Activated CD4-positive, alpha-beta T cell treated with anti-CD3 and anti-CD28 coated beads, Interleukin-2, amount 10 ng/mL, durations not matched to agents 7 days and 5 days (primary cell): Measurements from ENCODE around the gene PLEKHA4. TPM values are rescaled to one million over a fixed set of nuclear protein-coding genes. Genes with fewer than 3 reads are reported as not detected.
"Not testable (repeated sequence)": the region's sequence is repeated elsewhere in the genome, so short reads cannot be mapped to it uniquely, and the experiment has no call there.

Source experiments
- CTCF ChIA-PET: fragments of 350-600 bp; sonication (Branson Sonifier 250); formaldehyde crosslinking; loops from one replicate; lab custom pipeline; 2021; ENCODE audit warnings: antibody characterized with exemption; lab: Charles Lee
- POLR2A ChIA-PET: fragments of 350-600 bp; sonication (Branson Sonifier 250); formaldehyde crosslinking; loops from one replicate; lab custom pipeline; 2021; ENCODE audit warnings: antibody characterized with exemption; lab: Charles Lee
- DNase-seq: peaks from one replicate; pipeline ENCODE4 v3.0.0-alpha.2; 2020
- H3K27ac Mint-ChIP-seq: one replicate; pipeline ENCODE4 v1.8.0; 2021; ENCODE audit warnings: mild to moderate bottlenecking, moderate library complexity, mixed read lengths
- H3K27me3 Mint-ChIP-seq: one replicate; pipeline ENCODE4 v1.8.0; 2021; ENCODE audit warnings: mixed read lengths
- H3K36me3 Mint-ChIP-seq: one replicate; pipeline ENCODE4 v1.8.0; 2021; ENCODE audit warnings: low read depth, mixed read lengths
- H3K4me1 Mint-ChIP-seq: one replicate; pipeline ENCODE4 v1.8.0; 2021; ENCODE audit warnings: mixed read lengths
- H3K4me3 Mint-ChIP-seq: one replicate; pipeline ENCODE4 v1.8.0; 2021; ENCODE audit warnings: mild to moderate bottlenecking, moderate library complexity, mixed read lengths
- H3K9me3 Mint-ChIP-seq: one replicate; pipeline ENCODE4 v1.8.0; 2021; ENCODE audit warnings: mixed read lengths
- total RNA-seq, 2 experiments: library from RNA; stranded (reverse); gene quantifications; one replicate each; pipeline ENCODE4 v1.2.3, GENCODE V29; 2021

The PLEKHA4 gene
- total RNA-seq, 2 experiments from 2014 or later = 3.8 to 4.6 TPM

GRCh38 chr19:48902291-48902690 lies 33.9 kb upstream of the PLEKHA4 start:
- POLR2A ChIA-PET, CTCF ChIA-PET, H3K27me3 Mint-ChIP-seq, H3K9me3 Mint-ChIP-seq, DNase-seq, H3K27ac Mint-ChIP-seq: not testable (repeated sequence)
- peaks cover 37% of the 10 kb centered on the region for H3K4me1 Mint-ChIP-seq
- peak overlapping the region; percentile 45 for H3K4me3 Mint-ChIP-seq
- H3K36me3 Mint-ChIP-seq = peaks cover 44% of the 10 kb centered on the region

GRCh38 chr19:48900477-48901406 lies 32.3 kb upstream of the PLEKHA4 start:
- peak overlapping the region; percentile 93 for H3K4me3 Mint-ChIP-seq
- no peaks in the 10 kb centered on the region for H3K9me3 Mint-ChIP-seq
- H3K27me3 Mint-ChIP-seq = no peaks in the 10 kb centered on the region
- POLR2A ChIA-PET = interaction anchor here (0.7 kb wide), 1 partner anchor 109 kb away, joined by 4 read pairs; no protein-coding TSS in a partner anchor
- H3K27ac Mint-ChIP-seq = peak overlapping the region; percentile 97
- CTCF ChIA-PET = interaction anchor here (0.7 to 1.3 kb wide), 10 partner anchors 13 to 633 kb away, joined by 3 to 6 read pairs (median 3); partner anchors contain the start of genes CA11 and PPP1R15A
- peaks cover 47% of the 10 kb centered on the region for H3K4me1 Mint-ChIP-seq
- H3K36me3 Mint-ChIP-seq = peaks cover 38% of the 10 kb centered on the region
- DNase-seq = peak; percentile 45

- H3K4me3 Mint-ChIP-seq = peak within 1 kb of the TSS; percentile 93
- ChIA-PET CTCF (interaction anchor here (0.8 to 1.3 kb wide), 6 partner anchors 15 to 254 kb away, joined by 3 to 6 read pairs (median 3); partner anchors contain the start of genes CA11 and PPP1R15A), POLR2A (interaction anchor here (0.7 kb wide), 1 partner anchor 110 kb away, joined by 4 read pairs; no protein-coding TSS in a partner anchor)
- DNase-seq = peak; percentile 100
- H3K9me3 Mint-ChIP-seq = no peaks in the 10 kb centered on the region
- peaks cover 49% of the 10 kb centered on the region for H3K4me1 Mint-ChIP-seq
- H3K27me3 Mint-ChIP-seq = peaks cover 1% of the 10 kb centered on the region
- H3K36me3 Mint-ChIP-seq = peaks cover 31% of the 10 kb centered on the region
- H3K27ac Mint-ChIP-seq = peak within 1 kb of the TSS; percentile 97
Measured at GRCh38 chr19:48899781-48900476, 31.5 kb upstream of the PLEKHA4 start, which contains the start of gene NUCB1. NUCB1 (plus strand) TSS chr19:48900312; CDS start chr19:48900797, 485 bp downstream.

GRCh38 chr19:48899386-48899749 lies 31.0 kb upstream of the PLEKHA4 start:
- Mint-ChIP-seq H3K36me3 (peaks cover 30% of the 10 kb centered on the region), H3K27ac (peak overlapping the region; percentile 54), H3K4me1 (peaks cover 49% of the 10 kb centered on the region)
- POLR2A ChIA-PET, H3K9me3 Mint-ChIP-seq, DNase-seq, H3K4me3 Mint-ChIP-seq, H3K27me3 Mint-ChIP-seq: not testable (repeated sequence)
- CTCF ChIA-PET = interaction anchor here (0.7 to 1.2 kb wide), 5 partner anchors 14 to 1500 kb away, joined by 3 to 6 read pairs (median 3); partner anchors contain the start of genes CA11 and PPP1R15A

- Mint-ChIP-seq H3K4me3 (no peak overlapping the region), H3K9me3 (no peaks in the 10 kb centered on the region), H3K4me1 (peaks cover 40% of the 10 kb centered on the region), H3K27ac (no peak overlapping the region), H3K36me3 (peaks cover 19% of the 10 kb centered on the region), H3K27me3 (peaks cover 11% of the 10 kb centered on the region)
- CTCF ChIA-PET = interaction anchor here (1.4 to 2.9 kb wide), 3 partner anchors 13 to 96 kb away, joined by 7 to 11 read pairs (median 7); partner anchors contain the start of genes GYS1 and RUVBL2
- POLR2A ChIA-PET = no interaction called here
- no peak for DNase-seq
Measured at GRCh38 chr19:48897181-48897580, 28.8 kb upstream of the PLEKHA4 start.

GRCh38 chr19:48896191-48896720 lies 27.8 kb upstream of the PLEKHA4 start:
- peaks cover 11% of the 10 kb centered on the region for H3K27me3 Mint-ChIP-seq
- peak overlapping the region; percentile 25 for H3K27ac Mint-ChIP-seq
- H3K4me1 Mint-ChIP-seq = peaks cover 33% of the 10 kb centered on the region
- no peak overlapping the region for H3K4me3 Mint-ChIP-seq
- ChIA-PET POLR2A (no interaction called here), CTCF (interaction anchor here (0.6 to 2.9 kb wide), 7 partner anchors 9 to 115 kb away, joined by 3 to 11 read pairs (median 4); partner anchors contain the start of genes GYS1 and RUVBL2)
- no peaks in the 10 kb centered on the region for H3K9me3 Mint-ChIP-seq
- peak; percentile 48 for DNase-seq
- peaks cover 11% of the 10 kb centered on the region for H3K36me3 Mint-ChIP-seq

- H3K27me3 Mint-ChIP-seq = peaks cover 13% of the 10 kb centered on the region
Measured at GRCh38 chr19:48895226-48895625, 26.8 kb upstream of the PLEKHA4 start.

GRCh38 chr19:48890551-48890950 lies 22.1 kb upstream of the PLEKHA4 start:
- peaks cover 13% of the 10 kb centered on the region for H3K27me3 Mint-ChIP-seq
- POLR2A ChIA-PET = no interaction called here
- H3K9me3 Mint-ChIP-seq = no peaks in the 10 kb centered on the region
- H3K4me1 Mint-ChIP-seq = peaks cover 7% of the 10 kb centered on the region
- no peak overlapping the region for H3K27ac Mint-ChIP-seq
- no peak for DNase-seq
- peaks cover 3% of the 10 kb centered on the region for H3K36me3 Mint-ChIP-seq
- CTCF ChIA-PET = interaction anchor here (0.5 kb wide), 1 partner anchor 73 kb away, joined by 3 read pairs; no protein-coding TSS in a partner anchor
- H3K4me3 Mint-ChIP-seq = no peak overlapping the region

More at GRCh38 chr19:48895226-48895625, 26.8 kb upstream of the PLEKHA4 start:
- Mint-ChIP-seq H3K36me3 (peaks cover 5% of the 10 kb centered on the region), H3K4me3 (no peak overlapping the region), H3K4me1 (peaks cover 29% of the 10 kb centered on the region), H3K9me3 (no peaks in the 10 kb centered on the region), H3K27ac (no peak overlapping the region)
- POLR2A ChIA-PET = no interaction called here
- no peak for DNase-seq
- CTCF ChIA-PET = interaction anchor here (1.1 to 2.9 kb wide), 3 partner anchors 8 to 27 kb away, joined by 3 to 11 read pairs (median 4); no protein-coding TSS in a partner anchor

GRCh38 chr19:48889496-48889895 lies 21.1 kb upstream of the PLEKHA4 start:
- POLR2A ChIA-PET, H3K4me3 Mint-ChIP-seq, H3K9me3 Mint-ChIP-seq, DNase-seq, H3K27me3 Mint-ChIP-seq, H3K27ac Mint-ChIP-seq, H3K36me3 Mint-ChIP-seq, CTCF ChIA-PET, H3K4me1 Mint-ChIP-seq: not testable (repeated sequence)

- peaks cover 3% of the 10 kb centered on the region for H3K27me3 Mint-ChIP-seq
- H3K9me3 Mint-ChIP-seq = no peaks in the 10 kb centered on the region
- POLR2A ChIA-PET = no interaction called here
- H3K4me3 Mint-ChIP-seq = no peak overlapping the region
- no peak overlapping the region for H3K27ac Mint-ChIP-seq
- CTCF ChIA-PET = no interaction called here
- no peak for DNase-seq
- H3K4me1 Mint-ChIP-seq = peaks cover 3% of the 10 kb centered on the region
- peaks cover 4% of the 10 kb centered on the region for H3K36me3 Mint-ChIP-seq
Measured at GRCh38 chr19:48887861-48888612, 19.6 kb upstream of the PLEKHA4 start.

- H3K4me1 Mint-ChIP-seq = peaks cover 6% of the 10 kb centered on the region
- no peaks in the 10 kb centered on the region for H3K27me3 Mint-ChIP-seq
- peaks cover 8% of the 10 kb centered on the region for H3K36me3 Mint-ChIP-seq
- no peak for DNase-seq
- ChIA-PET POLR2A (no interaction called here), CTCF (interaction anchor here (3.5 kb wide), 1 partner anchor 12 kb away, joined by 11 read pairs; no protein-coding TSS in a partner anchor)
- no peaks in the 10 kb centered on the region for H3K9me3 Mint-ChIP-seq
- no peak overlapping the region for H3K4me3 Mint-ChIP-seq
- no peak overlapping the region for H3K27ac Mint-ChIP-seq
Measured at GRCh38 chr19:48883726-48884125, 15.3 kb upstream of the PLEKHA4 start.
